HUDEP-2 (cell line): ENCODE data around the gene UBE2U.

Experiments
- DNase-seq, 76 experiments: peaks; one replicate each; lab custom pipeline; 2025; ENCODE audit not compliant: unreplicated experiment in 76 of 76; lab: John Stamatoyannopoulos, UW

The UBE2U gene

DNA sequence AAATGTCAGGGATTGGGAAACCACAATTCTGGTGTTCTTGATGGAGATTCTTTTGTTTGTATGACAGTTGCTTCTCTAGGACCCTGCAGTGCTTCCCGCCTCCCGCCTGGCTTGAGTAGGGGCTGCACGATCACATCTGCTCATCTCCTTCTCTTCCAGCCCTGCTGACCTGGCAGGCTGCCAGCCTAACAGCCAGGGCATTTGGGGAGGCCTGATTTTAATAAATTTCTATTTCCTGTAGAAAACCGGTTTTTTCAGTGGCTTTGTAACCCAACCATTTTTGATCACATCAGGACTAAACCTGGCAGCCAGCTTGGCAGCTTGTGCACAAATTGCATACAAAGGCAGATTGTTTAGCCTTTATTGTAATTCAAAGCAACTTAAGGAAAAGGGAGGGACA is 78.9 kb downstream of the UBE2U start:
- DNase-seq, result no peak

DNA sequence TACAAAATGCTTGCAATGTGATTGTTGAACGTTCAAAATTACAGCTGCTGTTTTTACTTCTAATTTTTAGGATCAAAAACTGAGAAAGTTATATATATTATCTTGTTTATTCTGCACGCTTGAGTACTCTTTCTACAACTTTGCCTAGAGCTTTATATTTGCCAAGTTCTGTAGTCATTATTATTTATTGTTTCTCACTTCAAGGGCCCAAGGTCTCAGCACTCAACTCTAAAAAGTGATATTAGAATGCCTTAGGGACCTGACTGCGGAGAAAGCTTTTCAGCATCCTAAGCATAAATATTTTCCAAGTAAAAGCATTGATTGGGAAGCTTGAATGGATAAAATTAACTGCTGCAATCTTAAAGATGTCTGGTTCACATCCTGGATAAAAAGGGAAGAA is 83.6 kb downstream of the UBE2U start:
- no peak for DNase-seq

DNA sequence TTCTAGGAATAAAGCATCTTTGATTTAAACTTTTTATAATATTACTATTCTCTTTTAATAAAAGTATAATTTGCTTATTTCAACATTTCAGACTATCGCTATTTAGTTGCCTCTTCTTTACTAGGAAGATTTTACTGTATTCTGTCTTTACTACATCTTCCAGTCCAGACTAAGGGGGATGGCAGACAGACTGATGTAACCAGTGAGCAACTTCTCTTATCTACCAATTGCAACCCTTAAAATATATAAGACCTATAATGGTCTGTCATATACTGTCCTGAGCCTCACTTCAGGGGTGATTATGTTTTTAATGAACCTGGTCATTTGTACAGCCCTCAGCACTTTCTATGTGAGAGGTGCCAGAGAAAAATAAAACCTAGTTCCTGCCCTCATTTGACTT is 87.0 kb downstream of the UBE2U start:
- DNase-seq, result no peak

DNA sequence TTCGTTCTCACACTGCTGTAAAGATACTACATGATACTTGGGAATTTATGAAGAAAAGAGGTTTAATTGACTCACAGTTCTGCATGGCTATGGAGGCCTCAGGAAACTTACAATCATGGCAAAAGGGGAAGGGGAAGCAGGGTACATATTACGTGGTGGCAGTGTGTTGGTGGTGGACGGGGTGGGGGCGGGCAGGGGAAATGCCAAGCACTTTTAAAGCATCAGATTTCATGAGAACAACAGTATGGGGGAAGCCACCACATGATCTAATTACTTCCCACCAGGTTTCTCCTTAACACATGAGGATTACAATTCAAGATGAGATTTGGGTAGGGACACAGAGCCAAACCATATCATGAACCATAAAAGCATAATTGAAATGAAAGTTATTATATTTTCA is 88.5 kb downstream of the UBE2U start:
- DNase-seq, result no peak

DNA sequence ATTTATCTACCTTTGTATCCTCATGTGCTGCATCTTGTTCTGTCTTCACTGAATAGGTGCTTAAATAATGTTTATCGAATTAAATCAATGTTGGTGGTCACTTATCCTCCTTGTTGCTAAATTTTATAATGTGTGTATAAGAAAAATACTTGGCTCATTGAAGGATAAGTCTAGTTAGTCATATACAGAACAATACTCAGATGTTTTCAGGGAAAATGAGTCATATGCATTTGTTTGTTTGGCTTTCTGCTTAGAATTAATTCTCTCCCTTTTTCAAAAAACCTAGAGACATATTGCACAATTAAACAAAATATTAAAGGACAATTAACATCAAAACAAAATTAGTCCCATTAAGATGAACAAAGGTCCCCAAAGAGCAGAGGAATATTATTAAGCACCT is 89.0 kb downstream of the UBE2U start:
- DNase-seq, result no peak

DNA sequence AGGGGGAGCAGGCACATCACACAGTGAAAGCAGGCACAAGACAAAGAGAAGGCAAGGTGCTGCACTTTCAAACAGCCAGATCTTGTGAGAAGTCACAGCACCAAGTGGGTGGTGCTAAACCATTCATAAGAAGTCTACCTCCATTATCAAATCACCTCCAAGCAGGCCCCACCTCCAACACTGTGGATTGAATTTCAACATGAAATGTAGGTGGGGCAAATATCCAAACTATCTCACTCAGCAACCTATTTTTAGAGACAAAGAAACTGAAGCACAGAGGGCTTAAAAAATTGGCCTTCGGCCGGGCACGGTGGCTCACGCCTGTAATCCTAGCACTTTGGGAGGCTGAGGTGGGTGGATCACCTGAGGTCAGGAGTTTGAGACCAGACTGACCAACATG is 90.4 kb downstream of the UBE2U start:
- no peak for DNase-seq

- DNase-seq, result no peak
Measured at GRCh38 chr1:64295136-64295535, 91.7 kb downstream of the UBE2U start.

GRCh38 chr1:64295561-64295960 is 92.1 kb downstream of the UBE2U start:
- DNase-seq, result no peak

- no peak for DNase-seq
Measured at GRCh38 chr1:64296459-64296858, 93.0 kb downstream of the UBE2U start.

- no peak for DNase-seq
Measured at GRCh38 chr1:64302194-64302593, 98.8 kb downstream of the UBE2U start.

- no peak for DNase-seq
Measured at GRCh38 chr1:64302971-64303370, 99.5 kb downstream of the UBE2U start.

DNA sequence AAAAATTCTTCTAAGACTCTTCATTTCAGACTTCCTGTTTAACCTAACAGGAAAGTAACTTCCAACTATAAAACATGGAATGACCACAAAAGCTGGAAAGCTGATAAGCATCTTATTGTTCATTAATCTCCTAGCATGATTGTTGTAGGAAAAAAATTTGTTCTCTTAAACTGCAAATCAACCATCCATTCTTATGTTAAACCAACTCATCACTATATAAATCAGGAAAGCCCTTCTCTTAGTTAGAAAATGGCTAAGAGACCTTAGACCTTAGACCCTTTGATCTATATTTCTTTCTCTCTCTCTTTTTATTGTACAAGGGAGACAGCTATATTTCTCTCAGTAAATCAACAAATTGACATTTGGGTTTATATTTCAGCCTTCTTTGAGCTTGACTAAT is 101.4 kb downstream of the UBE2U start:
- no peak for DNase-seq

GRCh38 chr1:64308866-64309265 is 105.4 kb downstream of the UBE2U start:
- DNase-seq, result no peak

DNA sequence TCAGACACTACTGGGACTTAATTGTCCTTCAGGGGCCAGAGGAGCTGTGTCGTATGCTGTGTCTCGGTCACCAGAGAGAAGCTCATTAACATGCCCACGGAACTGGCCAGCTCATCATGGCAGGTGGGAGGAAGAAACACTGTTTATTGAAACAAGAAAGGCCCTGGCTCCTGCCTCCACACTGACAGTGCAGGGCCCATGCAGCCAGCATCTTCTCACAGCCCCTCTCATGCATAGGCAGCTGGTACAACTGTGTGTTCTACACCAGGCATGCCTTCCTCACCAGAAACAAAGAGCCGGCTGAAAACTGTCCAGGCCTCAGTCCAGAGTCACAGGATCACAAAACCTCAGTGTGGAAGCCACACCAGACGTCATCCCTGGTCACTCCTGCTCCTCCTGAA is 106.0 kb downstream of the UBE2U start:
- DNase-seq, result no peak

DNA sequence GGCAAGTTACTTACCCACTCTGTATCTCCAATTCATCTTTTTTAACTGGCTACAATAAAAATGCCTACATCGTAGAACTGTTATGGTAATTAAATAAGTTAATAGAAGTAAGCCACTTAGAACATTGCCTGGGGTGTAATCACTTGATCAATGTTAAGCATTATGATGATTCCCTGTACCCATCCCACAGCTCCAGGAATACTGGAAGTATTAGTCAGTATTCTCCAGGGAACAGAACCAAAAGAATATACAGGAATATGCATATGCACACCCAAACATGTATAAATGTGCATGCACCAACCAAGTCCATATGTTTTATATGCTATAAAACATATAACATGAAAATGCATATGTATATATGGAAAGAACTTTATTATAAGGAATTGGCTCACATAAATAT is 107.3 kb downstream of the UBE2U start:
- DNase-seq, result no peak

DNA sequence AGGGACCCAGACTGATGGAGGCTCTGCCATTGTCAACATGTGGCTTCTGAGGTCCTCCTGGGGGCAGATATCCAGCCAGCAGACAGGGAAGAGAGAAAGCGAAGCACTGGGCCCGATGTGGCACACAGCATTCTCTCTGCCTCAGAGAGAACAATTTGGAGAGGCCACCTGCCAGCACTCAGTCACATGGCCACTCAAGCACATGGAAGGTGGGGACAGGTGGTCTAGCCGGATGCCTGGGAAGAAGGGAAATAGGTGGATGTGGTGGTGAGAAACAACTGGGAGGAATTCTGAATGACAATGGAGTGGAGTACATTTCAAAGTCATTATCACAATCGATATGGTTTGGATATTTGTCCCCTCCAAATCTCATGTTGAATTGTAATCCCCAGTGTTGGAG is 109.0 kb downstream of the UBE2U start:
- DNase-seq, result no peak

DNA sequence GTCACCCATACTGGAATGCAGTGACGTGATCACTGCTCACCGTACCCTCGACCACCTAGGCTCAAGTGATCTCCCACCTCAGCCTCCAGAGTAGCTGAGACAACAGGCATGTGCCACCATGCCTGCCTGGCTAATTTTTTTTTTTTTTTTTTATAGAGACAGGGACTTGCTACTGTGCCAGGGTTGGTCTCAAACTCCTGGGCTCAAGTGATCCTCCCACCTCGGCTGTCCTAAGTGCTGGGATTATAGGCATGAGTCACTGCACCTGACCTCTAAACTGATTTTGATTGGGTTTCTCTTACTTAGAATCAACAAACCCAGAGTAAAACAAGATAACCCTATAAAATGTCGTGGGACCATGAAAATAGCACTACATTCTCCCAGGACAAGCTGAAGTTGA is 112.0 kb downstream of the UBE2U start:
- no peak for DNase-seq
